HepG2 (cell line): ENCODE data around the gene LRRC8C. TPM values are rescaled to one million over a fixed set of nuclear protein-coding genes. Genes with fewer than 3 reads are reported as not detected.

ENCODE experiments used
- ATAC-seq: fragments of 200-7000 bp; cut with Tn5 transposase; 3 replicates; pipeline ENCODE4 v1.9.1; 2020; ENCODE audit warnings: mild to moderate bottlenecking, moderate library complexity
- BruUV-seq: library from RNA; stranded (reverse); fragments of 400-500 nt; replicated peaks from 2 replicates; lab custom pipeline; 2021; lab: Mats Ljungman, UMichigan
- CTCF ChIA-PET: fragments of 300-600 bp; formaldehyde crosslinking; extraction: SDS; loops from one replicate; lab custom pipeline; 2021; ENCODE audit warnings: low total read pairs, inconsistent platforms, low intra/inter-chr PET ratio; lab: Yijun Ruan, JAX
- POLR2A ChIA-PET: fragments of 350-600 bp; sonication (Branson Sonifier 250); formaldehyde crosslinking; loops from one replicate; lab custom pipeline; 2020; ENCODE audit warnings: antibody characterized with exemption, inconsistent platforms; lab: Yijun Ruan, JAX
- DNase-seq: peaks from one replicate; pipeline ENCODE4 v3.0.0-alpha.2; 2015; ENCODE audit warnings: low spot score
- FAIRE-seq: peaks from 3 replicates; lab custom pipeline; 2011; peaks lifted over from hg19 to GRCh38; lab: Jason Lieb, UNC
- H2AFZ ChIP-seq: one replicate; pipeline ENCODE4 v1.6.1; 2011; ENCODE audit warnings: low read length, inconsistent platforms
- H3K27ac ChIP-seq: fragments of 300-600 bp; 3 replicates; pipeline ENCODE4 v1.8.0; 2011; ENCODE audit warnings: mixed run types, mild to moderate bottlenecking, mixed read lengths, low read length, inconsistent platforms; ENCODE audit not compliant: insufficient read depth; ENCODE audit errors: extremely low read length
- H3K27me3 ChIP-seq, 2 experiments: fragments of 200-600 bp in 1 of 2; 2 replicates in 1 of 2; 3 replicates in 1 of 2; pipeline versions ENCODE4 v1.6.0 to v1.8.0; 2011; ENCODE audit warnings: low read length in 2 of 2, mild to moderate bottlenecking in 2 of 2, moderate library complexity in 2 of 2, inconsistent platforms in 1 of 2; ENCODE audit not compliant: insufficient read depth in 2 of 2, control insufficient read depth in 1 of 2
- H3K36me3 ChIP-seq, 2 experiments: fragments of 200-600 bp in 1 of 2; replicated peaks in 1 of 2; 2 replicates in 1 of 2; 3 replicates in 1 of 2; pipeline versions ENCODE4 v1.5.1 to v1.8.0; 2011; ENCODE audit warnings: low read length in 2 of 2, inconsistent platforms in 1 of 2; ENCODE audit not compliant: insufficient read depth in 2 of 2, control insufficient read depth in 1 of 2
- H3K4me1 ChIP-seq: 2 replicates; pipeline ENCODE4 v1.5.1; 2012; ENCODE audit warnings: low read length, inconsistent platforms; ENCODE audit not compliant: insufficient read depth
- H3K4me2 ChIP-seq: 2 replicates; pipeline ENCODE4 v1.6.0; 2011; ENCODE audit warnings: low read depth, low read length, inconsistent platforms
- H3K4me3 ChIP-seq, 3 experiments: fragments of 200-600 bp in 1 of 3; sonication (generic), shearing (Covaris generic) in 1 of 3; replicated peaks in 1 of 3; 2 replicates each; pipeline ENCODE4 v1.5.1; 2011 to 2016; ENCODE audit warnings: low read length in 3 of 3, inconsistent platforms in 2 of 3, low read depth in 2 of 3, mild to moderate bottlenecking in 2 of 3, control low read depth in 1 of 3, mixed read lengths in 1 of 3; ENCODE audit not compliant: insufficient read depth in 1 of 3
- H3K79me2 ChIP-seq: one replicate; pipeline ENCODE4 v1.6.1; 2011; ENCODE audit warnings: low read length, inconsistent platforms; ENCODE audit not compliant: insufficient read depth
- H3K9ac ChIP-seq: 2 replicates; pipeline ENCODE4 v1.6.0; 2011; ENCODE audit warnings: mild to moderate bottlenecking, low read depth, low read length, inconsistent platforms; ENCODE audit not compliant: insufficient read depth
- H3K9me3 ChIP-seq: 2 replicates; pipeline ENCODE4 v1.5.1; 2012; ENCODE audit warnings: mild to moderate bottlenecking, low read length
- H4K20me1 ChIP-seq: 2 replicates; pipeline ENCODE4 v1.6.0; 2011; ENCODE audit warnings: inconsistent platforms, mild to moderate bottlenecking, low read length, moderate library complexity; ENCODE audit not compliant: insufficient read depth
- CBFB ChIP-seq: sonication (generic); formaldehyde crosslinking; IDR thresholded peaks from 2 replicates; pipeline ENCODE4 v1.4.0; 2020; ENCODE audit warnings: missing genetic modification reagents
- CHCHD3 ChIP-seq: sonication (generic); formaldehyde crosslinking; IDR thresholded peaks from 2 replicates; pipeline ENCODE4 v1.8.0; 2022; ENCODE audit warnings: mild to moderate bottlenecking, missing genetic modification reagents, moderate library complexity
- FOXJ3 ChIP-seq: sonication (generic); formaldehyde crosslinking; IDR thresholded peaks from 2 replicates; pipeline ENCODE4 v1.4.0; 2020; ENCODE audit warnings: missing genetic modification reagents, mild to moderate bottlenecking, borderline replicate concordance
- MIER3 ChIP-seq: IDR thresholded peaks from 2 replicates; pipeline ENCODE4 v1.6.1; 2016; ENCODE audit warnings: missing compliant biosample characterization, borderline replicate concordance
- RBFOX2 ChIP-seq: fragments of 200-400 bp; formaldehyde crosslinking; IDR thresholded peaks from 2 replicates; pipeline ENCODE4 v1.6.1; 2017; ENCODE audit warnings: low read depth, mild to moderate bottlenecking, low read length
- TAF15 ChIP-seq: fragments of 200-400 bp; formaldehyde crosslinking; IDR thresholded peaks from one replicate; pipeline ENCODE4 v1.6.1; 2018; ENCODE audit warnings: mild to moderate bottlenecking, low read depth, low read length; ENCODE audit not compliant: poor library complexity, severe bottlenecking
- TFDP1 ChIP-seq: IDR thresholded peaks from 2 replicates; pipeline ENCODE4 v1.6.1; 2016; ENCODE audit warnings: missing compliant biosample characterization, missing genetic modification reagents, borderline replicate concordance
- TRAFD1 ChIP-seq: sonication (generic); formaldehyde crosslinking; IDR thresholded peaks from 2 replicates; pipeline ENCODE4 v1.5.1; 2020; ENCODE audit warnings: missing genetic modification reagents, mild to moderate bottlenecking, borderline replicate concordance
- ZGPAT ChIP-seq: IDR thresholded peaks from 2 replicates; pipeline ENCODE4 v1.6.1; 2016; ENCODE audit warnings: mild to moderate bottlenecking
- ZMYM2 ChIP-seq: sonication (generic); formaldehyde crosslinking; IDR thresholded peaks from 2 replicates; pipeline ENCODE4 v1.8.0; 2022; ENCODE audit warnings: mild to moderate bottlenecking, missing genetic modification reagents
- ZNF264 ChIP-seq: sonication (generic); formaldehyde crosslinking; IDR thresholded peaks from 2 replicates; pipeline ENCODE4 v1.4.0; 2020; ENCODE audit warnings: missing genetic modification reagents
- ZNF709 ChIP-seq: sonication (generic); formaldehyde crosslinking; IDR thresholded peaks from 2 replicates; pipeline ENCODE4 v1.5.0; 2020; ENCODE audit warnings: mild to moderate bottlenecking, missing genetic modification reagents
- WGBS: methylation state at CpG from one replicate; pipeline ENCODE4 v1.1.6; 2017; ENCODE audit warnings: low lambda C conversion rate; 5-methylcytosine and 5-hydroxymethylcytosine counted together
- in situ Hi-C: cut with HindIII; loops from 2 replicates; pipeline ENCODE4 v1.10.0; 2017; ENCODE audit warnings: low pct_unique_long_range_greater_than_20kb; ENCODE audit not compliant: extremely low pct_ligation_motif_present
- intact Hi-C: fragments of 100-400 bp; cut with micrococcal nuclease; formaldehyde crosslinking; loops from one replicate; pipeline ENCODE4 v1.10.0; 2022; ENCODE audit not compliant: unreplicated experiment
- polyA plus RNA-seq, 8 experiments: library from polyadenylated mRNA; depleted of rRNA in 3 of 8; stranded (reverse) in 7 of 8; unstranded in 1 of 8; fragments of >200 nt; fragmentation: Illumina TruSeq in 4 of 8; extraction: Trizol in 4 of 8; gene quantifications; 2 replicates each; pipeline versions ENCODE4 v1.2.1 to v1.2.3, GENCODE V29; 2011 to 2016; ENCODE audit warnings: low read depth in 4 of 8, missing spikeins in 1 of 8, mixed read lengths in 1 of 8; ENCODE audit not compliant: insufficient read depth in 1 of 8
- total RNA-seq, 5 experiments: library from RNA; depleted of rRNA; stranded (reverse); fragments of >200 nt; fragmentation: Illumina TruSeq; extraction: Trizol; gene quantifications; 2 replicates each; pipeline ENCODE4 v1.2.3, GENCODE V29; 2016; ENCODE audit warnings: low read depth in 1 of 5
- TF ChIP-seq, protein P1 (sequence below): IDR thresholded peaks from 2 replicates; pipeline ENCODE4 v1.6.1; 2016; ENCODE audit warnings: mild to moderate bottlenecking, missing biosample characterization, missing genetic modification reagents
- TF ChIP-seq, protein P2 (sequence below): sonication (generic); formaldehyde crosslinking; IDR thresholded peaks from 2 replicates; pipeline ENCODE4 v1.5.0; 2020; ENCODE audit warnings: mild to moderate bottlenecking, missing genetic modification reagents

LRRC8C gene
- total and polyA plus RNA-seq, 2 of the 13 experiments (the other 11 are each of a cell fraction or from before 2014, with no cell fraction given) = 0.22 to 0.32 TPM

- TF ChIP-seq CBFB = no peak
- TF ChIP-seq, all 625 proteins: peak for 0
Measured at GRCh38 chr1:89723144-89723543, 90.2 kb downstream of the LRRC8C start (continued).

GRCh38 chr1:89723863-89724262 lies 90.9 kb downstream of the LRRC8C start:
- H3K9me3 ChIP-seq = no peaks in the 10 kb centered on the region
- H3K27me3 ChIP-seq = no peaks in the 10 kb centered on the region
- H2AFZ ChIP-seq = no peak overlapping the region
- in situ Hi-C loops = no loop called here
- no peaks in the 10 kb centered on the region for H3K4me1 ChIP-seq
- TF ChIP-seq TFDP1 (CRISPR knock-in tag) (no peak), ZMYM2 (CRISPR knock-in tag) (no peak), MIER3 (CRISPR knock-in tag) (no peak), ZNF709 (CRISPR knock-in tag) (no peak), RBFOX2 (no peak), TAF15 (no peak), CHCHD3 (no peak), ZNF264 (CRISPR knock-in tag) (no peak), FOXJ3 (no peak), TRAFD1 (CRISPR knock-in tag) (no peak), ZGPAT (CRISPR knock-in tag) (no peak)
- TF ChIP-seq, protein P1, sequence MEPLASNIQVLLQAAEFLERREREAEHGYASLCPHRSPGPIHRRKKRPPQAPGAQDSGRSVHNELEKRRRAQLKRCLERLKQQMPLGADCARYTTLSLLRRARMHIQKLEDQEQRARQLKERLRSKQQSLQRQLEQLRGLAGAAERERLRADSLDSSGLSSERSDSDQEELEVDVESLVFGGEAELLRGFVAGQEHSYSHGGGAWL = no peak
- TF ChIP-seq, protein P2, sequence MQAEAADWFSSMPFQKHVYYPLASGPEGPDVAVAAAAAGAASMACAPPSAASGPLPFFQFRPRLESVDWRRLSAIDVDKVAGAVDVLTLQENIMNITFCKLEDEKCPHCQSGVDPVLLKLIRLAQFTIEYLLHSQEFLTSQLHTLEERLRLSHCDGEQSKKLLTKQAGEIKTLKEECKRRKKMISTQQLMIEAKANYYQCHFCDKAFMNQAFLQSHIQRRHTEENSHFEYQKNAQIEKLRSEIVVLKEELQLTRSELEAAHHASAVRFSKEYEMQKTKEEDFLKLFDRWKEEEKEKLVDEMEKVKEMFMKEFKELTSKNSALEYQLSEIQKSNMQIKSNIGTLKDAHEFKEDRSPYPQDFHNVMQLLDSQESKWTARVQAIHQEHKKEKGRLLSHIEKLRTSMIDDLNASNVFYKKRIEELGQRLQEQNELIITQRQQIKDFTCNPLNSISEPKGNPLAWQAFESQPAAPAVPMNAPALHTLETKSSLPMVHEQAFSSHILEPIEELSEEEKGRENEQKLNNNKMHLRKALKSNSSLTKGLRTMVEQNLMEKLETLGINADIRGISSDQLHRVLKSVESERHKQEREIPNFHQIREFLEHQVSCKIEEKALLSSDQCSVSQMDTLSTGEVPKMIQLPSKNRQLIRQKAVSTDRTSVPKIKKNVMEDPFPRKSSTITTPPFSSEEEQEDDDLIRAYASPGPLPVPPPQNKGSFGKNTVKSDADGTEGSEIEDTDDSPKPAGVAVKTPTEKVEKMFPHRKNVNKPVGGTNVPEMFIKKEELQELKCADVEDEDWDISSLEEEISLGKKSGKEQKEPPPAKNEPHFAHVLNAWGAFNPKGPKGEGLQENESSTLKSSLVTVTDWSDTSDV (CRISPR knock-in tag) = no peak
- DNase-seq (no peak), ATAC-seq (no peak), FAIRE-seq (no peak)
- no peaks in the 10 kb centered on the region for H3K36me3 ChIP-seq
- ChIA-PET CTCF (no interaction called here), POLR2A (no interaction called here)
- no peak overlapping the region for H3K9ac ChIP-seq
- no TSS peak for BruUV-seq
- H4K20me1 ChIP-seq = no peaks in the 10 kb centered on the region
- intact Hi-C loops = no loop called here
- no peak overlapping the region for H3K4me3 ChIP-seq
- H3K4me2 ChIP-seq = no peak overlapping the region
- H3K27ac ChIP-seq = no peak overlapping the region
- WGBS = 39% methylated on average over 6 of the region's 6 CpGs
- H3K79me2 ChIP-seq = no peaks in the 10 kb centered on the region
